ENCODE data around the gene C2CD5.
"Not testable (repeated sequence)": the region's sequence is repeated elsewhere in the genome, so short reads cannot be mapped to it uniquely, and the experiment has no call there.

C2CD5 gene

GRCh38 chr12:22544038-22544979 lies at the start of gene C2CD5:
C2CD5 (minus strand) TSS chr12:22544542; CDS start chr12:22544150, 392 bp downstream.
- peak; percentile 97 for DNase-seq

DNA sequence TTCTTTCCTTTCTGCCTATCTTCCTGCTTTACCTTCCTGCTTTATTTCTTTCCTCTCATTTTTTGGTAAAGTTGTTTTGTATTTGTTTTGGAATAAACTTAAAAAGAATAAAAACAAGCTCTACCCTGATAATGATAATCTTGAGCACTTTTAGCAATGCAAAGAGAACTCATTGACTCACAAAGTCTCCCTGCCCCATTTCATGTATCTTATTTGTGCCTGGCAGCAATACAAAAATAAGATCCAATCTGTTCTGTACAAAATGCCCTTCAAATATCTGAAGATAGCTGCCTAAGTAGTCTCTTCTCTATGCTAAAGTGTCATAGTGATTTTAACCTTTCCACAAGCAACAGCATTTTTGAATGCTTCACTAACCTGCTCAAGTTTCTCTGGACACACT lies 49.5 kb upstream of the C2CD5 start:
- DNase-seq: no peak

- peak; percentile 2 for DNase-seq
Observed at GRCh38 chr12:22588817-22589216, 44.5 kb upstream of the C2CD5 start.

DNA sequence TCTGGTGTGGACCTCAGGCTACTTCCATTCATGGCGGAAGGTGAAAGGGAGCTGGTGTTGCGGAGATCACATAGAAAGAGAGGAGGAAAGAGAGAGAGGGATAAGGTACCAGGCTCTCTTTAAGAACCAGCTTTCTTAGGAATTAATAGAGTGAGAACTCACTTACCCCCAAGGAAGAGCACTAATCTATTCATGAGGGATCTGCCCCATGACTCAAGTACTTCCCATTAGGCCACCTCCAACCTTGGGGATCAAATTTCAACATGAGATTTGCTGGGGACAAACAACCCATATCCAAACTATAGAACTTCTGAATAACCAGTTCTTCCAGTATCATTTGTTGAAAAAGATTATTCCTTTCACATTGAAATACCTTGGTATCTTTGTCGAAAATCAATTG lies 34.0 kb upstream of the C2CD5 start:
- no peak for DNase-seq

DNA sequence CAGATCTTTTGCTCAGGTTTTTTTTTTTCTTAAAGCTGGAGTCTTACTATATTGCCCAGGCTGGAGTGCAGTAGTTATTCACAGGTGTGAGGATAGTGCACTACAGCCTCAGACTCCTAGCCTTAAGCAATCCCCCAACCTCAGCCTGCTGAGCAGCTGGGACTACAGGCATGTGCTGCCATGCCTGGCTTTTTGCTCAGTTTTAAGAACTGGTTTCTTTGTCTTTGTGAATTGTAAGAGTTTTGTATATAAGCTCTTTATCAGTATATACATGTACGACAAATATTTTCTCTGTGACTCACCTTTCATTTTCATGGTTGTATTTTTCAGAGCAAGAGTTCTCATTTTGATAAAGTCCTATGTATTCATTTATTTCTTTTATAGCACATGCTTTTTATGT lies 33.3 kb upstream of the C2CD5 start:
- no peak for DNase-seq

DNA sequence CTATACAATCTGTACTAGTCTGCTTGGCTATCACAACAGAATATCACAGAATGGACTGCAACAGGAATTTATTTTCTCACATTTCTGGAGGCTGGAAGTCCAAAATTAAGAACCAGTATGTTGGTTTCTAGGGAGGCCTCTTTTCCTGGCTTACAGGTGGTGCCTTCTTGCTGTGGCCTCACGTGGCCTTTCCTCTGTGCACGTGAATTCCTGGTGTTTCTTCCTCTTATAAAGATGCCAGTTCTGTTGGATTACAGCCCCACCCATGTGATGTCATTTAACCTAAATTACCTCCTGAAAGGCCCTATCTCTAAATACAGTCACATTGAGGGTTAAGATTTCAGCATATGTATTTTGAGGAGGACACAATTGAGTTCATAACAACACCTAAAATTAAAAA lies 32.1 kb upstream of the C2CD5 start:
- DNase-seq: no peak

DNA sequence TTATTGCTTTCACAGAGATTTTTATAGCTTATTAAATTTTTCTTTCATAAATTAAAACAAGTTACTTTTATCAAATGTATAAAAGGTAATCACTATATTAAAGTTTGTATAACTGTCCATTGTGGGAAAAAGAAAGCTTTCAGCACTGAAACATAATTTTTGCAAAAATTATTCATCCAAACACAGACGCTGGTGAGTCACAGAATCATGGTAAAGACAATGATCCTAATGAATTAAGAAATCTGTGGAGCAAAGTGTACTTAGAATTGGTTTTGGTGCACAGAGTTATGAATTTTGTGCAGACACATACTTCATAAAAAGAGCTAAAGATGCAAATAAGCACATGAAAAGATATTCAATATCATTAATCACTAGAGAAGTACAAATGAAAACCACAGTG lies 31.7 kb upstream of the C2CD5 start:
- DNase-seq: no peak

- DNase-seq: no peak
Observed at GRCh38 chr12:22574921-22575320, 30.6 kb upstream of the C2CD5 start.

GRCh38 chr12:22573181-22573580 lies 28.8 kb upstream of the C2CD5 start:
- DNase-seq: no peak

- no peak for DNase-seq
Observed at GRCh38 chr12:22569253-22569652, 24.9 kb upstream of the C2CD5 start.

DNA sequence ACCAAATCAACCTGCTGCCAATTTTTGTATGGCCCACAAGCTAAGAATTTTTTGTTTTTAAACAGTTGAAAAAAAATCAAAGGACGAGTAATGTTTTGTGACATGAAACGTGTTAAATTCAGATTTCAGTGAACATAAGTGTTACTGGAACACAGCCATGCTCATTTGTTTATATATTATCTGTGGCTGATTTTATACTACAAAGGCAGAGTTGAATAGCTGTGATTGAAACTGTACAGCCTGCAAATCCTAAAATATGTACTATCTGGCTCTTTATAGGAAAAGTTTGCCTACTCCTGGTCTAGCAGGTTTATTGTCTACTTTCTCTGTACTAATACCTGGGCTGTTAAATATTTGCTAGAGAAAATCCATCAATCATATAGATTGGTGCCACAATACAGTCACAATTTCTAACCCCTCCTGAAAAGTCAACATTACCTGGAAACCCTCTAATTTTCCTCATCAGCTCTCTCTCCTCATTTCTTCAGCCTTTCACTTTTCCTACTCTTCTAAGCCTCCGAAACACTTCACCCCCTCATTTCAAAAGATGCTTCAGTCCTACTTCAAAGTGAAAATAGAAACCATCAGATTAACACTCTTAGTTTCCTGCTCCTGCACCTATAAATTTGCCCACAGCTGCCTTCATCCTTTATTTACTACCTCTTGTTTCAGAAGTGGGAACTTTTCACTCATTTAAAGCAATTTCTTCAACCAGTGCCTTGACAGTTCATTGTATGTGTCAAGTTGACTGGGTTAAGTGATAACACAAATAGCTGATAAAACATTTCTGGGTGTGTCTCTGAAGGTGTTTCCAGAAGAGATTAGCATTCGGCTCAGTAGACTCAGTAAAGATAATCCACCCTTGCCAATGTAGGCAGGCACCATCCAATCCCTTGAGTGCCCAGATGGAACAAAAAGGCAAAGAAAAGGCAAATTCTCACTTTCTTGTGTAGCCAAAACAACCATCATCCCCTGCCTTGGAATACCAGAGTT lies 18.0 kb upstream of the C2CD5 start:
- DNase-seq: no peak

DNA sequence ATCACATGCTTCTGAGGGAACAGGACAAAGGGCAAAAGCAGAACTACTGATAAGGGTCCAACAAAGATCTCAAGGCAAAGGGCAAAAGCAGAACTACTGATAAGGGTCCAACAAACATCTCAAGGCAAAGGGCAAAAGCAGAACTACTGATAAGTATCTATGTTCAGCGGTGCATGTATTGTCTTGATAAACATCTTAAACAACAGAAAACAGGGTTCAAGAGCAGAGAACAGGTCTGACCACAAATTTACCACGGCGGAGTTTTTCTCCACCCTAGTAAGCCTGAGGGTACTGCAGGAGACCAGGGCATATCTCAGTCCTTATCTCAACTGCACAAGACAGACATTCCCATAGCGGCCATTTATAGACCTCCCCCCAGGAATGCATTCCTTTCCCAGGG lies 10.4 kb upstream of the C2CD5 start:
- DNase-seq: not testable (repeated sequence)

DNA sequence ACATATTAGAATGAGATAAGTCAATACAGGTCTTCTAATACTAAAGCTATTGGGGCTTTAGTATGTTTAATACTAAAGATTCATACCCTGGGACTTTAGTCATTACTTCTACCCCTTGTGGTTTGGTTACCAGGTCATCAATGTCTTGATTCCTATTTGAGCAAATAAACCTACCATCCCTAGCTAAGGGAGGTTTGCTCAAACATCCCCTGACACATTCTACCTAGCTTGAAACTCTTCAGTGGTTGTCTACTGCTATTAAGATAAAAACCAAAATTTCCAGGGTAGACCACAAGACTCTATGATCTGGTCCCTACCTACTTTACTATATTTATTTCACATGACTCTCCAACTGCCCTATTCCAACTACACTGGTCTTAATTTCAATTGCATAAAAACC lies 7.3 kb upstream of the C2CD5 start:
- DNase-seq: no peak

DNA sequence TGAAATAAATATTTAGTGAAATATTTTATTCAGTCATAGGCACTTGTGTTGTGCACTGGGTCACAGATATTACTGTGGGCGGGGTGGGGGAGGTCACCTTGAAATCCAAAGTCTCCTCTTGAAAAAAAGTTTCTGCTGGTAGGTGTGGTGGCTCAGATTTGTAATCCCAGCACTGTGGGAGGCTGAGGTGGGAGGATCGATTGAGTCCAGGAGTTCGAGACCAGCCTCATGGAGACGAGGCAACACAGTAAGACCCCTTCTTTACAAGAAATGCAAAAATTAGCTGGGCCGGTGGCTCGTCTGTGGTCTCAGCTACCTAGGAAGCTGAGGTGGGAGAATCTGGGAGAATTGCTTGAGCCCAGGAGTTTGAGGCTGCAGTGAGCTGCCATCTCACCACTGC lies 913 bp upstream of the C2CD5 start:
- DNase-seq: no peak

GRCh38 chr12:22543246-22544037 lies 900 bp downstream of the C2CD5 start:
- peak; percentile 73 for DNase-seq

DNA sequence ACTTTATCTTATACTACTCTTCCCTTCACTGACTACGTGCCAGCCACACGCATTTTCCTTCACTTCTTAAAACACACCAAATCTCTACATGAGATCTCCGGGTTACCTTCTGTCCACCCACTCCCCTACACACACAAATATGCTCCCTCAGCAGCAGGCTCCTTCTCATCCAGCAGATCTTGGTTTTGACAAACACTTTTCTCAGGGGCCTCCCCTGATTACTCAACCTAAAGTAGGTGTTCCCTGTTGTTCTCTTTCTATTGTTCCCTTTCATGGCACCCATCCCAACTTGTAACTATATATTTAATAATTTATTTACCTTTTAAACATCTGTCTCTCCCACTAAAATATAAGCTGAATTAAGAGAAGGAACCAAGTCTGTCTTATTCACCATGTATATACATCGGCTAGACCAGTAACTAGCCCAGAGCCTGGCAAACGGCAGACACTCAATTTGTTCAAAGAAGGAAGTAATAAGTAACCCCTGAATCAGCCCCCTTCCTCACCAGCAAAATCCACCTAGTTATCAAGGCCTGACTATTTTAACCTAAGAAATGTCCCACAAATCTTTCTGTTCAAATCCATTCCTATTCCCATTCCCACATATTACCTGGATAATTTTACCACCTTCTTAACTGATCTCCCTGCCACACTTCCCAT lies 2.7 kb downstream of the C2CD5 start:
- no peak for DNase-seq

- no peak for DNase-seq
Observed at GRCh38 chr12:22539055-22539454, 5.3 kb downstream of the C2CD5 start.

GRCh38 chr12:22538311-22538710 lies 6.0 kb downstream of the C2CD5 start:
- no peak for DNase-seq

GRCh38 chr12:22536971-22537544 lies 7.3 kb downstream of the C2CD5 start:
- DNase-seq: no peak

DNA sequence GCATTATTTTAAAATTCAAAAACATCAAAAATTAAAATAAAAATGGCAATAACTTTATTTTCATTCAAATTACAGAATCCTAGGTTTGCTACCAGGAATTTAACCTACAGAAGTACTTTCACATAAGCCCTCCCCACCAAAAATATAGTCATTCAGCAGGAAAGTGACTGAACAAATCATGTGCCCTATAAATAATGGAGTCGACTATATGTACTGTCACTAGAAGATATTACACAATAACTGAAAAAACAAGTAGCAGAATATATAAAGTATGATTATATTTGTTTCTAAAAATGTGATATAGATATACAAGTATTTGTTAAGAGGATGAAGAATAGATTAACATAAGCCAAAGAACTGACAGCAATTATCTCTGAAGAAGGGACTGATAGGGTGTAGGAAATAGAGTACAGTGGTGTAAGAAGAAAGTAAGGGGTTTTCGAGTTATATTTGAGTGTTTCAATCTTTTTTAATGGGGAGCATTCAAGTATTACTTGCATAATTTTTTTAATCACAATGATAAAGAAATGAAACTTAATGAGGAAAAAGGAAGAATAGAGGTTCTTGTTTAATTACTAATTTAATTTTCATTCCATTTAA lies 7.9 kb downstream of the C2CD5 start:
- DNase-seq: no peak

DNA sequence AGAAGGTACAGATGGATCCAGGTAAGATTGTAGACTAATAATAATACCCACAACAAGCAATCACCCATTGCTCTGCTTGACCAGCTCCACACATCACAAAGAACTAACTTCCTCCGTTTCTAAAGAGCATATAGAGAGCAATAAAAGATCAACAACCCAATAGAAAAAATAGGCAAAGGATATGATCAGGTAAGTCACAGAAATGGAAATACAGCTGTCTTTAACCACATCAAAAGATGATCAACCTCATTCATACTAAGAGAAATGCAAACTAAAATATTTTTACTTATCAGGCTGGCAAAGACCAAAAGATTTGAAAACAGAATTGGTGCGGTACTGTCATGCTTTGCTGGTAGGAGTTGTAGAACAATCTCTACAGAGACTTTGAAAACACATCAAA lies 8.9 kb downstream of the C2CD5 start:
- no peak for DNase-seq
